Measurements from ENCODE around the gene ZNF20. TPM values are rescaled to one million over a fixed set of nuclear protein-coding genes. Genes with fewer than 3 reads are reported as not detected.

The ZNF20 gene
- total and polyA plus RNA-seq, 3 experiments from 2014 or later = 2.5 to 3.7 (median 3.0) TPM

DNA sequence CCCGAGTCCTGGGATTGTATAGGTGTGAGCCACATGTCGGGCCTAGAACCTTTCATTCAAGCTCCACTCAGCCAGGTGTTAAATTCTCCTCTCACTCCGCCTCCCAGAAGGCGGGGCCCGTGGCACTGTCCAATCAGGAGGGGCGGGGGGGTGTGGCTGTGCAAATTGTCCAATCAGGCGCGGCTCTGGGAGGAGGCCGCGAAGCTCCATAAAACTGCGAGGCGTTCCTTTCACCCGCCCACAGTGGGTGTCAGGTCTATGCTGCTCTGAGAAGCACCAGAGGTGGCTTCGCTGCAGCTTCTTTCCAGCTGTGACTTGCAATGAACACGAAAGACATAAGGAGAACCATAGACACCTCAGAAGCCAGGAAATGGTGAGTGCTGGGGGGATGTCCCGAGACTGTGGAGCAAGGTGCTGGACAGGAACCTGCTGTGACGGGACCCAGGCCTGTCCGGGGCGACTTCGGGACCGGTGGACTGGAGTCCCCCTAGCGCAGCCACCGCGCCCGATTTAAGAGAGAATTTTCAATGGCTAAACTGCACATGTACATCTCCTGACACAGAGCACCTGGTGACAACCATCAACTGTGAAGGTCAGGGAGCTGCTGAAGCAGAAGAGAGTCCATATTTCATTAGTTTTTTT is 19.7 kb upstream of the ZNF20 start:
- H3K36me3 Mint-ChIP-seq = peaks cover 0 to 13% (median 2%) of the 10 kb centered on the region in 3 donors
- H3K4me1 ChIP-seq (ENCODE audit: insufficient read depth, low read length) = peaks cover 19% of the 10 kb centered on the region

DNA sequence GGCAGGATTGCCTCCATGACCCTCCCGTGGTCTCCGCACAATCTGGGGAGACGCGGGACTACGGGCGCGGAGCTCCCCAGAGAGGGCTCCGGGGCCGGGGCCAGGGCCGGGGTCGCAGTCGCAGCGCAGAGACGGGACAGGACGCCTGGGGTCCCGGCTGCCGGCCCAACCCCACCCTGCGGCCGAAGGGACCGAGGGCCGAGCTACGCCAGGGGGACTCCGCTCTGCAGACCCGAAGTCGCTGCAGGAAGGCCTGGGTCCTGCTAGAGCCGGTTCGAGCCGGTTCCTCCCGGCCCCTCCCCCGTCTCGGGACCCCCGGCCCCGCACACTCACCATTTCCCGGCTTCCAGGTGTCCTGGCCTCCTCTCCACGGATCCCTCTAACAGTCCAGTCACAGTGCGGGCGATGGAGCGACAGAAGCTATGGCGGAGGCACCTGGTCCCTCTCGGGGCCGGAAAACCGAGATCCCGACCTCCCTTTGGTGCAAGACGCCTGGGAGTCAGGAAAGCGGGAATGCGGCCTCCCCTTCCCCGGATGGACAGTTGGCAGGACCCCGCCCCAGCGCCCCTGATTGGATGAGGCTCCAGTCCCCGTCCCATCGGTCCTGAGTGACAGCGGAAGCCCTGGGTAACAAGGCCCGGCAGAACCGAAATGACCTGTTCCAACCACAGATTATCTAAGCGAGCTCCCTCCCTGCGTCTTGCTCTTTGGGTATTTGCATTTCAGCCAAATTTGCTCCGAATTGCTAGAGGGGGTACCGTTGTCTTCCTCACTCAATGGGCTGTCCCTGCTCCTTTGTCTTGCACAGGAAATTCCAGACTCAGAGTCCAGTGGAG is 16.3 kb upstream of the ZNF20 start, which contains the start of gene ZNF625:
Gene ZNF625, minus strand, starts transcription at position 512 of the 836 bp plus-strand sequence. Its CDS starts 176 bp downstream, at position 336.
- ChIA-PET POLR2A (no interaction called here), CTCF (interaction anchor here (1.4 kb wide), 1 partner anchor 97 kb away, joined by 3 read pairs; no protein-coding TSS in a partner anchor)
- no peaks in the 10 kb centered on the region for H3K9me3 ChIP-seq (ENCODE audit: low read length)
- peaks cover 0 to 4% (median 2%) of the 10 kb centered on the region in 3 donors for H3K36me3 Mint-ChIP-seq
- H3K9me3 Mint-ChIP-seq = no peaks in the 10 kb centered on the region
- no peaks in the 10 kb centered on the region for H3K27me3 ChIP-seq (ENCODE audit: insufficient read depth, low read length, poor library complexity, severe bottlenecking)
- peak within 1 kb of the TSS; percentile 16 for H3K27ac ChIP-seq (ENCODE audit: low read depth, low read length)
- H3K4me1 Mint-ChIP-seq = peaks cover 16 to 21% (median 18%) of the 10 kb centered on the region in 3 donors
- no peaks in the 10 kb centered on the region for H3K36me3 ChIP-seq (ENCODE audit: insufficient read depth, low read length)
- H3K27me3 Mint-ChIP-seq = peaks cover 4 to 9% of the 10 kb centered on the region in 2 donors
- H3K4me1 ChIP-seq (ENCODE audit: insufficient read depth, low read length) = peaks cover 4% of the 10 kb centered on the region
- peak within 1 kb of the TSS; percentile 72 for H3K4me3 ChIP-seq (ENCODE audit: low read length)
- peak within 1 kb of the TSS; percentile 84 to 93 (median 86) for H3K4me3 Mint-ChIP-seq
- peak in 2 of 5 donors; percentile 4 to 47 for DNase-seq
- peak within 1 kb of the TSS in 5 of 8 donors; percentile 68 to 84 (median 74) for H3K27ac Mint-ChIP-seq

More for the DNA sequence above, 19.7 kb upstream of the ZNF20 start:
- H3K27ac Mint-ChIP-seq = peak overlapping the region in 1 of 8 donors; percentile 74
- peaks cover 4 to 6% of the 10 kb centered on the region in 2 donors for H3K27me3 Mint-ChIP-seq
- H3K27ac ChIP-seq (ENCODE audit: low read depth, low read length) = no peak overlapping the region
- POLR2A ChIA-PET = interaction anchor here (0.6 kb wide), 1 partner anchor 421 kb away, joined by 3 read pairs; the partner anchor contains the start of gene ZNF823
- no peak for DNase-seq
- CTCF ChIA-PET = interaction anchor here (0.7 kb wide), 1 partner anchor 420 kb away, joined by 3 read pairs; no protein-coding TSS in a partner anchor
- no peaks in the 10 kb centered on the region for H3K9me3 ChIP-seq (ENCODE audit: low read length)
- H3K9me3 Mint-ChIP-seq = peaks cover 0 to 3% (median 0%) of the 10 kb centered on the region in 5 donors
- no peaks in the 10 kb centered on the region for H3K27me3 ChIP-seq (ENCODE audit: insufficient read depth, low read length, poor library complexity, severe bottlenecking)
- H3K4me3 ChIP-seq (ENCODE audit: low read length) = no peak overlapping the region
- no peaks in the 10 kb centered on the region for H3K36me3 ChIP-seq (ENCODE audit: insufficient read depth, low read length)
- peak overlapping the region in 2 of 7 donors; percentile 23 to 32 for H3K4me3 Mint-ChIP-seq
- peaks cover 27 to 38% (median 34%) of the 10 kb centered on the region in 3 donors for H3K4me1 Mint-ChIP-seq

DNA sequence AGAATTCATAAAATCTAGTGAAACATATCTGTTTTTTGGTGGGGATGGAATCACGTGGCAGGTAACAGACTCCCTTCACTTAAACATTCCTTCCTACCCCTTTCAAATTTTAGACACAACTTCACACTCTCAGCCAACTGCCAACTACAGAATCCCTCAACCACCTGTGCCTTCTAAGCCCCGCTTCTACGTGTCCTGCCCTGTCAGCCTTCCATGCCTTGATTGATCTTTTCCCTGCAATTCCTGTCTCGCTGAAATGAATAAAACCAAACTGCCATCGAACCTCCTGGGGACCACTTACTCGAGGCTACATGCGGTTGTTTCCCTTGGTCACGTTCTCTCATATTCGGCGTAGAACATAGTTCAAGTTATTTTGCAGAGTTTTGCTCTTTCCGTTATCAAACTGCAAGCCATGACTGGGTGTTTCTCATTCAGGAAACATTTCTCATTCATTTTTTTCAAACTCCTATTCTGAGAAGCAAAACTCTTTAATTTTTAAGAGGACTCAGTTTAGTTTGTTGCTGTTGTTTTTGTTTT is 15.2 kb upstream of the ZNF20 start:
- Histone ChIP-seq H3K4me3 (ENCODE audit: low read length) (peak overlapping the region; percentile 72), H3K9me3 (ENCODE audit: low read length) (no peaks in the 10 kb centered on the region), H3K27ac (ENCODE audit: low read depth, low read length) (no peak overlapping the region), H3K27me3 (ENCODE audit: insufficient read depth, low read length, poor library complexity, severe bottlenecking) (no peaks in the 10 kb centered on the region), H3K36me3 (ENCODE audit: insufficient read depth, low read length) (no peaks in the 10 kb centered on the region), H3K4me1 (ENCODE audit: insufficient read depth, low read length) (peaks cover 4% of the 10 kb centered on the region)
- POLR2A ChIA-PET = no interaction called here
- Mint-ChIP-seq H3K4me1 (peaks cover 16 to 21% (median 18%) of the 10 kb centered on the region in 3 donors), H3K27me3 (peaks cover 4 to 9% of the 10 kb centered on the region in 2 donors), H3K4me3 (peak overlapping the region; percentile 82 to 93 (median 86)), H3K36me3 (peaks cover 0 to 5% (median 4%) of the 10 kb centered on the region in 3 donors), H3K27ac (peak overlapping the region in 5 of 8 donors; percentile 0 to 72 (median 17)), H3K9me3 (no peaks in the 10 kb centered on the region)
- DNase-seq = no peak
- CTCF ChIA-PET = no interaction called here

DNA sequence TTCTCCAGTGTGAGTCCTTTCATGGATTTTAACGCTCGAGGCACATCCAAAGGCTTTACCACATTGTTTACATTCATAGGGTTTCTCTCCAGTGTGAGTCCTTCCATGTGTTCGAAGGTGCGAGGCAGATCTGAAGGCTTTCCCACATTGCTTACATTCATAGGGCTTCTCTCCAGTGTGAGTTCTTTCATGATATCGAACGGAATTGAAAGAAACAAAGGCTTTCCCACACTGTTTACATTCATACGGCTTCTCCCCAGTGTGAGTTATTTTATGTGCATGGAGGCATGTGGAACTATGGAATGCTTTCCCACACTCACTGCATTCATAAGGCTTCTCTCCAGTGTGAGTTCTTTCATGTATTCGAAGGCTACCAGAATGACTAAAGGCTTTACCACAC is 5.2 kb upstream of the ZNF20 start:
- Histone ChIP-seq H3K27ac (ENCODE audit: low read depth, low read length) (no peak overlapping the region), H3K4me3 (ENCODE audit: low read length) (no peak overlapping the region), H3K9me3 (ENCODE audit: low read length) (peaks cover 5% of the 10 kb centered on the region), H3K36me3 (ENCODE audit: insufficient read depth, low read length) (peaks cover 8% of the 10 kb centered on the region), H3K4me1 (ENCODE audit: insufficient read depth, low read length) (peaks cover 12% of the 10 kb centered on the region), H3K27me3 (ENCODE audit: insufficient read depth, low read length, poor library complexity, severe bottlenecking) (no peaks in the 10 kb centered on the region)
- Mint-ChIP-seq H3K36me3 (peaks cover 18 to 27% (median 26%) of the 10 kb centered on the region in 3 donors), H3K4me3 (no peak overlapping the region), H3K4me1 (peaks cover 10 to 15% (median 11%) of the 10 kb centered on the region in 3 donors), H3K9me3 (peaks cover 7 to 20% (median 18%) of the 10 kb centered on the region in 5 donors), H3K27me3 (peaks cover 0 to 3% of the 10 kb centered on the region in 2 donors), H3K27ac (no peak overlapping the region)
- no peak for DNase-seq
- CTCF ChIA-PET = interaction anchor here (1.0 kb wide), 1 partner anchor 86 kb away, joined by 3 read pairs; no protein-coding TSS in a partner anchor
- POLR2A ChIA-PET = no interaction called here

DNA sequence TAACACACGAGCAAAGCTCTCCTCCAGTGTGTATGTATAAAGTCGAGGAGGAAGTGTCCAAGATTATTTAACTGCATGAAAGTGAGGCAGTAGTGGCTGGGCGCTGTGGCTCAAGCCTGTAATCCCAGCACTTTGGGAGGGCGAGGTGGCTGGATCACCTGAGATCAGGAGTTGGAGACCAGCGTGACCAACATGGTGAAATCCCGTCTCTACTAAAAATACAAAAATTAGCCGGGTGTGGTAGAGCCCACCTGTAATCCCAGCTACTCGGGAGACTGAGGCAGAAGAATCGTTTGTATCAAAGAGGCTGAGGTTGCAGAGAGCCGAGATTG is 1.2 kb upstream of the ZNF20 start:
- Mint-ChIP-seq H3K9me3 (peaks cover 10 to 21% (median 11%) of the 10 kb centered on the region in 5 donors), H3K27me3 (no peaks in the 10 kb centered on the region), H3K4me3 (peak overlapping the region; percentile 83 to 94 (median 89)), H3K27ac (peak overlapping the region in 2 of 8 donors; percentile 57 to 61), H3K36me3 (peaks cover 14 to 27% (median 25%) of the 10 kb centered on the region in 3 donors), H3K4me1 (peaks cover 33 to 41% (median 40%) of the 10 kb centered on the region in 3 donors)
- ChIA-PET CTCF (interaction anchor here (0.7 to 5.4 kb wide), 18 partner anchors 17 to 343 kb away, joined by 3 to 43 read pairs (median 6); partner anchors contain the start of genes ZNF136, ZNF439, ZNF491 and ZNF563), POLR2A (no interaction called here)
- Histone ChIP-seq H3K4me3 (ENCODE audit: low read length) (peak overlapping the region; percentile 67), H3K9me3 (ENCODE audit: low read length) (peaks cover 5% of the 10 kb centered on the region), H3K36me3 (ENCODE audit: insufficient read depth, low read length) (peaks cover 8% of the 10 kb centered on the region), H3K27ac (ENCODE audit: low read depth, low read length) (no peak overlapping the region), H3K27me3 (ENCODE audit: insufficient read depth, low read length, poor library complexity, severe bottlenecking) (no peaks in the 10 kb centered on the region), H3K4me1 (ENCODE audit: insufficient read depth, low read length) (peaks cover 22% of the 10 kb centered on the region)
- DNase-seq = no peak

DNA sequence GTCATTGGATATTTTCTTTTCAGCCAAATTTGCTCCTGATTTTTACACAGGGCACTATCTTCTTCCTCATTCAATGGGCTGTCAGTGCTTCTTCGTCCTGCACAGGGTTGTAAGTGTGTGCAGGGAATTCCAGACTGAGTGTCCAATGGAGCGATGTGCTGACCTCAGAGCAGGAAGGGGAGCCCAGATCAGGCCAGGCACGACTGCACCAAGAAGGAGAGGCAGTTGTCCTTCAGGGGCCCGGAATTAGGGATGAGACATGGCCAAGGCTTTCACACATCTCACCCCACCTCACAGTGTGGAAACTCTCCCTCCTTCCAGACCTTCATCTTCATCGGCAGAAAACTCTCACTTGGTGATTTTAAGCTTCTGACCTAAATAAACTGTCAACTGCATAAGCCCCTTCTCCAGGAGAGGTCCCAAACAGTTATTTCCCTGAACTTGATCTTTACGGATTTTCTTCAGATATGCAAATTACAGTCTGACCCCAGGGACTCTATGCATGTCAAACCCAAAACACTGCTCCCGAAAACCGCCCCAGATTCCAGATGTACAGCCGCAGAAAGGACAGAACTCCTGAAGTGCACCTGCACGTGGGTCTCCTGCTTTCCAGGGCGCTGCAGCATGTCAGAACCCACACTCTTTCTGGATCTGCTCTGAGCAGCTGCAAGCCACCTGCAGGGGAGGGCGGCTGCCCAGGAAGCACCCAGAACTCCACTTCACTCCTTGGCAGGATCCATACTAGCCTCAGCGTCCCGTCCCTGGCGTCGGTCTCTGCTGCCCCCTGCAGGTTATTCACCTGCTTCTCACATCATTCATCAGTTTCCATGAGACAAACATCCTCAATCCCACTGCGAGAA is 625 bp upstream of the ZNF20 start:
- POLR2A ChIA-PET = interaction anchor here (0.9 kb wide), 1 partner anchor 343 kb away, joined by 4 read pairs; no protein-coding TSS in a partner anchor
- CTCF ChIA-PET = interaction anchor here (0.9 to 5.4 kb wide), 22 partner anchors 16 to 343 kb away, joined by 3 to 43 read pairs (median 6); partner anchors contain the start of genes ZNF136, ZNF439, ZNF491 and ZNF563
- H3K27me3 ChIP-seq (ENCODE audit: insufficient read depth, low read length, poor library complexity, severe bottlenecking) = no peaks in the 10 kb centered on the region
- Mint-ChIP-seq H3K4me1 (peaks cover 33 to 41% (median 40%) of the 10 kb centered on the region in 3 donors), H3K4me3 (peak overlapping the region; percentile 83 to 94 (median 89)), H3K27ac (peak overlapping the region; percentile 1 to 92 (median 76)), H3K36me3 (peaks cover 9 to 23% (median 22%) of the 10 kb centered on the region in 3 donors), H3K27me3 (no peaks in the 10 kb centered on the region), H3K9me3 (peaks cover 7 to 18% (median 9%) of the 10 kb centered on the region in 5 donors)
- H3K9me3 ChIP-seq (ENCODE audit: low read length) = peaks cover 5% of the 10 kb centered on the region
- DNase-seq = peak; percentile 73 to 89 (median 80)
- H3K36me3 ChIP-seq (ENCODE audit: insufficient read depth, low read length) = peaks cover 2% of the 10 kb centered on the region
- peaks cover 22% of the 10 kb centered on the region for H3K4me1 ChIP-seq (ENCODE audit: insufficient read depth, low read length)
- H3K4me3 ChIP-seq (ENCODE audit: low read length) = peak overlapping the region; percentile 67
- H3K27ac ChIP-seq (ENCODE audit: low read depth, low read length) = peak overlapping the region; percentile 48

DNA sequence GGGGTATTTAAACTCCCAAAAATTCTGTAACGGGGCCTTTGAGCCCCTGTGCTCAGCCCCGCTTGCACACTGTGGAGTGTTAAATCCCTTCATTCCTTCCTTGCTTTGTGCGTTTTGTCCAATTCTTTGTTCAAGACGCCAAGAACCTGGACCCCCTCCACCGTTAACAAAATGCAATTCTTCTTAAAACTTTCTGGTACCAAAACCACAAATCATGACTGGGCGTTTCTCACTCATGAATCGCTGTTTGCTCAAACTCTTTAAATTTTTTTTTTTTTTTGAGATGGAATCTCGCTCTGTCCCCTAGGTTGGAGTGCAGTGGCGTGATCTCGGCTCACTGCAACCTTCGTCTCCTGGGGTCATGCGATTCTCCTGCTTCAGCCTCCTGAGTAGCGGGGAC is 881 bp downstream of the ZNF20 start:
- H3K4me3 Mint-ChIP-seq = peak overlapping the region; percentile 83 to 94 (median 89)
- H3K27me3 ChIP-seq (ENCODE audit: insufficient read depth, low read length, poor library complexity, severe bottlenecking) = no peaks in the 10 kb centered on the region
- H3K9me3 ChIP-seq (ENCODE audit: low read length) = peaks cover 2% of the 10 kb centered on the region
- no peaks in the 10 kb centered on the region for H3K27me3 Mint-ChIP-seq
- ChIA-PET CTCF (interaction anchor here (2.5 to 5.4 kb wide), 3 partner anchors 176 to 257 kb away, joined by 12 to 43 read pairs (median 15); no protein-coding TSS in a partner anchor), POLR2A (no interaction called here)
- peaks cover 8% of the 10 kb centered on the region for H3K36me3 ChIP-seq (ENCODE audit: insufficient read depth, low read length)
- no peak overlapping the region for H3K27ac ChIP-seq (ENCODE audit: low read depth, low read length)
- peaks cover 22% of the 10 kb centered on the region for H3K4me1 ChIP-seq (ENCODE audit: insufficient read depth, low read length)
- no peak for DNase-seq
- H3K4me3 ChIP-seq (ENCODE audit: low read length) = peak overlapping the region; percentile 67
- peaks cover 33 to 41% (median 40%) of the 10 kb centered on the region in 3 donors for H3K4me1 Mint-ChIP-seq
- peak overlapping the region in 2 of 8 donors; percentile 55 to 95 for H3K27ac Mint-ChIP-seq
- peaks cover 16 to 28% (median 28%) of the 10 kb centered on the region in 3 donors for H3K36me3 Mint-ChIP-seq
- peaks cover 0 to 21% (median 5%) of the 10 kb centered on the region in 5 donors for H3K9me3 Mint-ChIP-seq

Data from CD8-positive, alpha-beta memory T cell (primary cell).